SU-DHL-6 (cell line): ENCODE results near the gene GALNT10.

Experiments
- H2AFZ ChIP-seq: fragments of 200-600 bp; sonication (generic); 2 replicates; pipeline ENCODE4 v1.6.1; 2014; ENCODE audit warnings: low read depth, mild to moderate bottlenecking, moderate library complexity, mixed read lengths, antibody characterized with exemption, low read length; ENCODE audit not compliant: severe bottlenecking
- H3F3A ChIP-seq: fragments of 200-600 bp; shearing (Covaris generic); 2 replicates; pipeline ENCODE4 v1.6.0; 2016; ENCODE audit warnings: antibody characterized with exemption, mild to moderate bottlenecking; ENCODE audit not compliant: insufficient read depth
- H3K27ac ChIP-seq: fragments of 200-600 bp; sonication (generic); 2 replicates; pipeline ENCODE4 v1.5.1; 2016; ENCODE audit warnings: low read depth, mild to moderate bottlenecking, low read length, moderate library complexity, mixed read lengths
- H3K27me3 ChIP-seq: fragments of 200-600 bp; sonication (generic), shearing (Covaris generic); 2 replicates; pipeline ENCODE4 v1.6.0; 2014; ENCODE audit warnings: mild to moderate bottlenecking, low read length
- H3K36me3 ChIP-seq: fragments of 200-600 bp; sonication (generic); 2 replicates; pipeline ENCODE4 v1.6.1; 2014; ENCODE audit warnings: mild to moderate bottlenecking, low read length, mixed read lengths
- H3K4me2 ChIP-seq: fragments of 300-600, 200-600 bp; shearing (Covaris generic), sonication (generic); 2 replicates; pipeline ENCODE4 v1.6.0; 2014; ENCODE audit warnings: low read length, low read depth, mild to moderate bottlenecking; ENCODE audit not compliant: poor library complexity, severe bottlenecking
- H3K4me3 ChIP-seq: fragments of 200-600 bp; sonication (generic); 2 replicates; pipeline ENCODE4 v1.5.1; 2014; ENCODE audit warnings: antibody characterized with exemption, low read length, mild to moderate bottlenecking, mixed read lengths; ENCODE audit not compliant: insufficient read depth, poor library complexity, severe bottlenecking
- H3K79me2 ChIP-seq: fragments of 200-600 bp; sonication (generic); 2 replicates; pipeline ENCODE4 v1.6.1; 2014; ENCODE audit warnings: mild to moderate bottlenecking, low read length, moderate library complexity; ENCODE audit not compliant: insufficient read depth
- H3K9ac ChIP-seq: fragments of 200-600 bp; sonication (generic); 2 replicates; pipeline ENCODE4 v1.7.0; 2014; ENCODE audit warnings: mild to moderate bottlenecking, low read length
- H3K9me2 ChIP-seq: fragments of 200-600 bp; sonication (generic); replicated peaks from 2 replicates; pipeline ENCODE4 v1.6.1; 2014; ENCODE audit warnings: low read length; ENCODE audit not compliant: insufficient read depth
- H3K9me3 ChIP-seq: fragments of 200-600 bp; sonication (generic); 2 replicates; pipeline ENCODE4 v1.6.1; 2014; ENCODE audit warnings: low read length, mixed read lengths; ENCODE audit not compliant: insufficient read depth
- H4K20me1 ChIP-seq: fragments of 200-600 bp; sonication (generic); 2 replicates; pipeline ENCODE4 v1.6.1; 2014; ENCODE audit warnings: low read depth, mild to moderate bottlenecking, antibody characterized with exemption, low read length, moderate library complexity, mixed read lengths
- CTCF ChIP-seq: fragments of 200-600 bp; sonication (generic); IDR thresholded peaks from one replicate; pipeline ENCODE4 v1.5.1; 2017; ENCODE audit warnings: antibody characterized with exemption, mild to moderate bottlenecking, low read length, moderate library complexity; ENCODE audit not compliant: insufficient read depth, poor library complexity, severe bottlenecking
- EZH2phosphoT487 ChIP-seq: fragments of 200-600 bp; sonication (generic), shearing (Covaris generic); conservative IDR thresholded peaks from 2 replicates; pipeline ENCODE4 v1.6.1; 2018; ENCODE audit warnings: mild to moderate bottlenecking, antibody characterized with exemption, low read length, moderate library complexity, mixed read lengths

The GALNT10 gene

GRCh38 chr5:154273963-154274827, 83.7 kb downstream of the GALNT10 start:
- Histone ChIP-seq H3K4me3 (no peak overlapping the region), H3K27me3 (no peaks in the 10 kb centered on the region), H3K36me3 (no peaks in the 10 kb centered on the region), H4K20me1 (no peaks in the 10 kb centered on the region), H3K9ac (no peak overlapping the region), H2AFZ (no peak overlapping the region), H3K9me2 (no peaks in the 10 kb centered on the region), H3K79me2 (no peaks in the 10 kb centered on the region), H3K9me3 (no peaks in the 10 kb centered on the region), H3K27ac (no peak overlapping the region), H3F3A (no peaks in the 10 kb centered on the region), H3K4me2 (no peak overlapping the region)
- no peak for TF ChIP-seq EZH2phosphoT487

GRCh38 chr5:154274828-154275185, 84.3 kb downstream of the GALNT10 start:
- Histone ChIP-seq H3K79me2 (no peaks in the 10 kb centered on the region), H3K27ac (no peak overlapping the region)

GRCh38 chr5:154275566-154275965, 85.0 kb downstream of the GALNT10 start:
- Histone ChIP-seq H3K4me3 (no peak overlapping the region), H3K79me2 (no peaks in the 10 kb centered on the region), H3F3A (no peaks in the 10 kb centered on the region), H3K9me2 (no peaks in the 10 kb centered on the region), H3K9ac (no peak overlapping the region), H3K4me2 (no peak overlapping the region), H2AFZ (no peak overlapping the region), H3K9me3 (no peaks in the 10 kb centered on the region), H4K20me1 (no peaks in the 10 kb centered on the region), H3K36me3 (no peaks in the 10 kb centered on the region), H3K27me3 (no peaks in the 10 kb centered on the region), H3K27ac (no peak overlapping the region)
- TF ChIP-seq EZH2phosphoT487: no peak
- no peak for TF ChIP-seq CTCF

More at GRCh38 chr5:154274828-154275185, 84.3 kb downstream of the GALNT10 start:
- Histone ChIP-seq H4K20me1 (no peaks in the 10 kb centered on the region), H3K4me3 (no peak overlapping the region), H3K9me3 (no peaks in the 10 kb centered on the region), H3K36me3 (no peaks in the 10 kb centered on the region), H3K9me2 (no peaks in the 10 kb centered on the region), H3K27me3 (no peaks in the 10 kb centered on the region), H3K4me2 (no peak overlapping the region), H2AFZ (no peak overlapping the region), H3K9ac (no peak overlapping the region), H3F3A (no peaks in the 10 kb centered on the region)
- TF ChIP-seq CTCF: no peak
- no peak for TF ChIP-seq EZH2phosphoT487

- Histone ChIP-seq H3K9me2 (no peaks in the 10 kb centered on the region), H2AFZ (no peak overlapping the region), H3K9ac (no peak overlapping the region), H3K4me3 (no peak overlapping the region), H4K20me1 (no peaks in the 10 kb centered on the region), H3K36me3 (no peaks in the 10 kb centered on the region), H3F3A (no peaks in the 10 kb centered on the region), H3K4me2 (no peak overlapping the region), H3K79me2 (no peaks in the 10 kb centered on the region), H3K27me3 (no peaks in the 10 kb centered on the region), H3K9me3 (no peaks in the 10 kb centered on the region), H3K27ac (no peak overlapping the region)
- TF ChIP-seq CTCF (no peak), EZH2phosphoT487 (no peak)
Observed at GRCh38 chr5:154276261-154276972, 85.9 kb downstream of the GALNT10 start.
